Progenitor cell of endocrine pancreas (in vitro differentiated cells): ENCODE measurements around the gene ZNF74. TPM values are rescaled to one million over a fixed set of nuclear protein-coding genes. Genes with fewer than 3 reads are reported as not detected.

Source experiments
- DNase-seq: peaks from one replicate; pipeline ENCODE4 v3.0.0; 2021; ENCODE audit warnings: low spot score; ENCODE audit not compliant: unreplicated experiment
- H3K27ac Mint-ChIP-seq: 2 replicates; pipeline ENCODE4 v1.8.0; 2021; ENCODE audit warnings: mild to moderate bottlenecking, moderate library complexity, mixed read lengths
- H3K27me3 Mint-ChIP-seq: 2 replicates; pipeline ENCODE4 v1.8.0; 2021; ENCODE audit warnings: mixed read lengths
- H3K36me3 Mint-ChIP-seq: 2 replicates; pipeline ENCODE4 v1.8.0; 2022; ENCODE audit warnings: mixed read lengths; ENCODE audit not compliant: insufficient read depth
- H3K4me1 Mint-ChIP-seq: 2 replicates; pipeline ENCODE4 v1.8.0; 2021; ENCODE audit warnings: low read depth, mixed read lengths
- H3K4me3 Mint-ChIP-seq: 2 replicates; pipeline ENCODE4 v1.8.0; 2021; ENCODE audit warnings: low read depth, mild to moderate bottlenecking, moderate library complexity, mixed read lengths
- H3K9me3 Mint-ChIP-seq: 2 replicates; pipeline ENCODE4 v1.8.0; 2021; ENCODE audit warnings: low read depth, mixed read lengths
- total RNA-seq: library from RNA; stranded (reverse); gene quantifications from 2 replicates; pipeline ENCODE4 v1.2.1, GENCODE V29; 2021
- TF ChIP-seq, protein P1 (sequence below): fragments of 200-600 bp; sonication (generic); IDR thresholded peaks from one replicate; pipeline ENCODE4 v1.5.0; 2021; ENCODE audit warnings: antibody characterized with exemption, mild to moderate bottlenecking; ENCODE audit not compliant: unreplicated experiment

ZNF74 gene
- total RNA-seq, 1 donor from 2014 or later, result 52.1 TPM

DNA sequence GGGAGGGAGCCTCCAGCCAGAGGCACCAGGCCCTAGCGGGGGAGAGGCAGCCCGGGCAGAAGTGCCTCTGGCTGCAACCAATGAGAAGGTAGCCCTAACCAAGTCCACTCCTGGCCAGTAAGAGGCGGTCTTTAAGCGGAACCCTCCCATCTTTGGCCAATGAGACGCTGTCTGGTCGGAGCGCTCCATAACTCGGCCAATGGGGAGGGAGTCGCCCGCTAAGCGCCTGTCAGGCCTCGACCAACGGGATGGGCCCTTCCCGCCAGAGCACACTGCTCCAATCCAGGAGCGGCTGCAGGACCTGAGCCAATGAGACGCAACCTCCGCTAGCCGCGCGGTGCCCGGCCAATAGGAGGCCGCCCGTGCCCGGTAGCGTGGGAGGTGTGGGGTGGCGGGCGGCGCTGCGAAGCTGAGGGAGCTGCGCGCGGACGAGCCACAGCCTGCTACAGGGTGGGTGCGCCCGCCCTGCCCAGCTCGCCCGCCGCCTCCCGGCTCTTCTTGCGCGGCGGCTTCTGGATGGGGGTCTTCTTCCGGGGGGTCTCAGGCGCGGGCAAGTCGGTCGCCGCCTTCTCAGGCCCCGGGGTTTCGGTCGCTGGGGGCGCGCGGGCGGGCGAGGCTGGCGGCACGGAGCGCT, 31.1 kb downstream of the ZNF74 start:
- Mint-ChIP-seq H3K4me1 (no peaks in the 10 kb centered on the region), H3K27ac (no peak overlapping the region), H3K4me3 (no peak overlapping the region), H3K27me3 (peaks cover 4% of the 10 kb centered on the region), H3K36me3 (peaks cover 18% of the 10 kb centered on the region), H3K9me3 (no peaks in the 10 kb centered on the region)
- TF ChIP-seq, protein P1, sequence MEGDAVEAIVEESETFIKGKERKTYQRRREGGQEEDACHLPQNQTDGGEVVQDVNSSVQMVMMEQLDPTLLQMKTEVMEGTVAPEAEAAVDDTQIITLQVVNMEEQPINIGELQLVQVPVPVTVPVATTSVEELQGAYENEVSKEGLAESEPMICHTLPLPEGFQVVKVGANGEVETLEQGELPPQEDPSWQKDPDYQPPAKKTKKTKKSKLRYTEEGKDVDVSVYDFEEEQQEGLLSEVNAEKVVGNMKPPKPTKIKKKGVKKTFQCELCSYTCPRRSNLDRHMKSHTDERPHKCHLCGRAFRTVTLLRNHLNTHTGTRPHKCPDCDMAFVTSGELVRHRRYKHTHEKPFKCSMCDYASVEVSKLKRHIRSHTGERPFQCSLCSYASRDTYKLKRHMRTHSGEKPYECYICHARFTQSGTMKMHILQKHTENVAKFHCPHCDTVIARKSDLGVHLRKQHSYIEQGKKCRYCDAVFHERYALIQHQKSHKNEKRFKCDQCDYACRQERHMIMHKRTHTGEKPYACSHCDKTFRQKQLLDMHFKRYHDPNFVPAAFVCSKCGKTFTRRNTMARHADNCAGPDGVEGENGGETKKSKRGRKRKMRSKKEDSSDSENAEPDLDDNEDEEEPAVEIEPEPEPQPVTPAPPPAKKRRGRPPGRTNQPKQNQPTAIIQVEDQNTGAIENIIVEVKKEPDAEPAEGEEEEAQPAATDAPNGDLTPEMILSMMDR, result no peak
- no peak for DNase-seq

DNA sequence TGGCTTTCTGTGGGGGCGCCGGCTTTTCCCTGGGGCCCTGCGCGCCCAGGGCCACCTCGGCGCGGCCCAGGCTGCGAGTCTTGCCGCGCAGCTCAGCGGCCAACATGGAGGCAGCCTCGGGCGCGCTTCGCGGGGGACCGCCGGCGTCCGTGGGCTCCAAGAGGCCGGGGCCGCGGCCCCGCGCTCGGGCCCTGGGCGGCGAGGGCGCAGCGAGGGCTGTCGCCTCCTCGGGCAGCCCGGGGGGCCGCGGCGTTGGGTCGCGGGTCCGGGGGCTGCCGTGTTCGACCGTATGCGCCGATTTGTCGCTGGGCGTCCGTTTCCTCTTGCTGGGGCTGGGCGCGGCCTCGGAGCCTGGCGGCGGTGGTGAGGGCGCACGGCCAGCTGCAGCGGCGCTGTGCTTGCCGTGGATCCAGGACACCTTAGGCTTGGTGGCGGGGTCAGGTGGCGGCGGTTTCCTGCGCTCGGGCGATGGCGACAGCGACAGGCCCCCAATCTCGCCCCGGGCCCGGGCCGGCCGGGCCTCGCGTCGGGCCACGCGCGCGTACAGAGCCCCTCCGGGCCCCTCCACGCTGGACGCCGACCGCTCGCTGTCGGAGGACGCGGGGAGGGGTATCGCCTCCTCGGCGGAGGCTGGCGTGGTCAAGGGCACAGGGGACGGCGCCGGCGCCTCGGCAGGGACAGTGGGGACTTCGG, 31.8 kb downstream of the ZNF74 start:
- TF ChIP-seq, protein P1, result no peak
- DNase-seq, result no peak
- Mint-ChIP-seq H3K4me3 (no peak overlapping the region), H3K9me3 (no peaks in the 10 kb centered on the region), H3K27me3 (peaks cover 8% of the 10 kb centered on the region), H3K36me3 (peaks cover 18% of the 10 kb centered on the region), H3K27ac (no peak overlapping the region), H3K4me1 (no peaks in the 10 kb centered on the region)

DNA sequence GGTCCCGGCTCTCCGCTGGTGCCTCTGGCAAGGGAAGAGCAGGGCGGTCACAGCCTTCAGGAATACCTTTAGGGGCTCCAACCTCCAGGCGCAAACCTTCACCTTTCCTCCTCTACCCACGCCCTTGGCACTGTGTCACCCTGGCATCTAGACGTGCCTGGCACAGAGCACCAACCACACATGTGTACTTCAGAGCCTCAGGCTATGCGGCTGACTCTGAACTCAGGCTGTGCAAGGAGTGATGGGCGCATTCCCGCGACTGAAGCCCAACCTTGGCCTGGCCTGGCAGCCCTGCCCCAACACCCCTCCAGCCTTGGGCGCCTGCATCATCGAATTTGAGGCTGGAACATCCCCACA, 32.3 kb downstream of the ZNF74 start:
- Mint-ChIP-seq H3K36me3 (peaks cover 18% of the 10 kb centered on the region), H3K27me3 (peaks cover 8% of the 10 kb centered on the region), H3K9me3 (no peaks in the 10 kb centered on the region), H3K27ac (no peak overlapping the region), H3K4me3 (no peak overlapping the region), H3K4me1 (no peaks in the 10 kb centered on the region)
- TF ChIP-seq, protein P1, result no peak
- DNase-seq, result no peak

DNA sequence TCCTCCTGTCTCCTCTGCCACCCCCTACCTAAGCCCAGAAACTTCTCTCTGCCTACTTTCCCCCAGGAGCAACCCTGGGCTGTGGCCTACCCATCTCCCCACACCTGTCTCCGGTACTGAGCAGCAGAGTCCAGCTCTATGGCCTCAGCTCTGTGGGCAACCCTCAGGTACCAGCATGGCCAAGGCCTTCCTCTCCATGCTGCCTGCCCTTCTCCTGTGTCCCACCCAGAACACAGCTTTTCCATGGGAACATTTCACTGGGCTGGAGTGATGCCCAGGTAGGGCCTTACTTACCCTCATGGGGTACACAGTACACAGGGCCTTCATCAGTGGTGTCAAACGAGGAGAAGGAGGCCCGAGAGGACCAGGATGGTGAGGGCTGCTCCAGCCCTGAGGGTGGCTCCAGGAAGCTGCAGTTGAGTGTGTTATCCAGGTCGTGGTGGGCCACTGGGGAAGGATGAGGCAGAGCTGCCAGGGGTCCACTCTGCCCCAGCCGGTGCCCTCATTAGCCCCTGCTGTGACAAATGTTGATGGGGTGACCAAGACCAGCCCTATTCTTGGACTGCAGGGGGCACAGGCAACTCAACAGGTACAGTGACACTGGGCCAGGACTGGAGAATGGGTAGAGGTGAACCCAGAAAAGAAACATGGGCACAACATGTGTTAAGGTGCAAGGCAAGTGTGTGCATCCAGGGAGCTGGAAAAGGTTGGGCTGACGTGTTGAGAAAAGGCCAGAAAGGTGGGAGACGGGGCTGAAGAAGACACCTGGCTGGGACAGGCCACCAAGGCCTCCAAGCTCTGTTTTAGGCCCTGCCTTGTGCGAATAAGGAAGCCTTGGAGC, 33.4 kb downstream of the ZNF74 start:
- Mint-ChIP-seq H3K9me3 (no peaks in the 10 kb centered on the region), H3K27me3 (peaks cover 16% of the 10 kb centered on the region), H3K4me1 (no peaks in the 10 kb centered on the region), H3K4me3 (no peak overlapping the region), H3K27ac (no peak overlapping the region), H3K36me3 (peaks cover 18% of the 10 kb centered on the region)
- no peak for DNase-seq
- TF ChIP-seq, protein P1, result no peak

DNA sequence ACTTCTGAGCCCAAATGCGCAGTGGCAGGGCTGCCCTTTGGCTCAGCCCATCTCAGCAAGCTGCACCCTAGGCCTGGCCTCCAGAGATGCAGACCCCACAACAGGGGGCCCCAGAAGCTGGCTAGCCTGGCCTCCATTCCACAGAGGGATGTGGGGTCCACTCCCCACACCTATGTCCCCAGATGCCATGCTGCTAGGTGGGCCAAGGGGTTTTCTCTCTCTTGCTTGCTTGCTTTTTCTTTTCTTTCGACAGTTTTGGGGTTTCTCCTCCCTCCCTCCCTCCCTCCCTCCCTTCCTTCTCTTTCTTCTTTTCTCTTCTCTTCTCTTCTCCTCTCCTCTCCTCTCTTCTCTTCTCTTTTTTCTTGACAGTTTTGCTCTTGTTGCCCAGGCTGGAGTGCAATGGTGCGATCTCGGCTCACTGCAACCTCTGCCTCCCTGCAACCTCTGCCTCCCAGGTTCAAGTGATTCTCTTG, 34.0 kb downstream of the ZNF74 start:
- Mint-ChIP-seq H3K4me1 (no peaks in the 10 kb centered on the region), H3K9me3 (no peaks in the 10 kb centered on the region)
- TF ChIP-seq, protein P1, result no peak

More for the DNA sequence above, 34.0 kb downstream of the ZNF74 start:
- Mint-ChIP-seq H3K36me3 (peaks cover 19% of the 10 kb centered on the region), H3K27me3 (peaks cover 22% of the 10 kb centered on the region), H3K27ac (no peak overlapping the region), H3K4me3 (no peak overlapping the region)
- no peak for DNase-seq
